ENCODE results near the gene KRTAP11-1.

Gene KRTAP11-1

GRCh38 chr21:30881480-30881879, at the start of gene KRTAP11-1:
TSS of gene KRTAP11-1 (minus strand) at chr21:30881580. CDS start at chr21:30881524, 56 bp downstream.
- DNase-seq (ENCODE audit: low read depth), result no peak

- no peak for DNase-seq (ENCODE audit: low read depth)
Observed at GRCh38 chr21:30924146-30924700, 42.8 kb upstream of the KRTAP11-1 start.

- DNase-seq (ENCODE audit: low read depth), result no peak
Observed at GRCh38 chr21:30921129-30921528, 39.7 kb upstream of the KRTAP11-1 start.

GRCh38 chr21:30917557-30917956, 36.2 kb upstream of the KRTAP11-1 start:
- no peak for DNase-seq (ENCODE audit: low read depth)

- DNase-seq (ENCODE audit: low read depth), result no peak
Observed at GRCh38 chr21:30900881-30901280, 19.5 kb upstream of the KRTAP11-1 start.

- no peak for DNase-seq (ENCODE audit: low read depth)
Observed at GRCh38 chr21:30882866-30883597, 1.7 kb upstream of the KRTAP11-1 start.

- no peak for DNase-seq (ENCODE audit: low read depth)
Observed at GRCh38 chr21:30880914-30881313, 466 bp downstream of the KRTAP11-1 start.

- no peak for DNase-seq (ENCODE audit: low read depth)
Observed at GRCh38 chr21:30874526-30874925, 6.9 kb downstream of the KRTAP11-1 start.

GRCh38 chr21:30847627-30848500, 33.5 kb downstream of the KRTAP11-1 start:
- DNase-seq (ENCODE audit: low read depth), result no peak

GRCh38 chr21:30842990-30843389, 38.4 kb downstream of the KRTAP11-1 start:
- DNase-seq (ENCODE audit: low read depth), result no peak

GRCh38 chr21:30839304-30839703, 42.1 kb downstream of the KRTAP11-1 start:
- no peak for DNase-seq (ENCODE audit: low read depth)

GRCh38 chr21:30838536-30838935, 42.8 kb downstream of the KRTAP11-1 start:
- no peak for DNase-seq (ENCODE audit: low read depth)

GRCh38 chr21:30831194-30831765, 50.1 kb downstream of the KRTAP11-1 start:
- DNase-seq (ENCODE audit: low read depth), result no peak
